ENCODE measurements around the gene NUP37.
"Not testable (repeated sequence)": the region's sequence is repeated elsewhere in the genome, so short reads cannot be mapped to it uniquely, and the experiment has no call there.

The NUP37 gene

DNA sequence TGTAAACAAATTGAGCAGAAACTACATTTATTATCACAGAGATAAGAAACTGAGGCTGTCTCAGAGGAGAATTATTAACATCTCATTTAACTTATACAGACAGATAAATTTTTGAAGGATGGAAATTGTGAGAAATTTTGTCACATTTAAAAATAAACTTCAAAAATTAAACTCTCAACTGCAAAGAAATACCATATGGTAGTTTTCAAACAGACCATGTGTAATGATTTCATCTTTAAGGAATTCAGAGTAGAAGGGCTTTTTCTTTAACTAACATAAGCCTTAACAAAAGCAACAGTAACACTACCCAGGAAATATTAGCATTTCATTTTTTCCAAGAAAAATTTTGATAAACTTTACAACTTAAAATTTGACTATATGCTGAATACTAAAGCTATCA, 26.6 kb downstream of the NUP37 start:
- DNase-seq (ENCODE audit: low read depth in 2 of 3, low spot score in 1 of 3) = no peak

DNA sequence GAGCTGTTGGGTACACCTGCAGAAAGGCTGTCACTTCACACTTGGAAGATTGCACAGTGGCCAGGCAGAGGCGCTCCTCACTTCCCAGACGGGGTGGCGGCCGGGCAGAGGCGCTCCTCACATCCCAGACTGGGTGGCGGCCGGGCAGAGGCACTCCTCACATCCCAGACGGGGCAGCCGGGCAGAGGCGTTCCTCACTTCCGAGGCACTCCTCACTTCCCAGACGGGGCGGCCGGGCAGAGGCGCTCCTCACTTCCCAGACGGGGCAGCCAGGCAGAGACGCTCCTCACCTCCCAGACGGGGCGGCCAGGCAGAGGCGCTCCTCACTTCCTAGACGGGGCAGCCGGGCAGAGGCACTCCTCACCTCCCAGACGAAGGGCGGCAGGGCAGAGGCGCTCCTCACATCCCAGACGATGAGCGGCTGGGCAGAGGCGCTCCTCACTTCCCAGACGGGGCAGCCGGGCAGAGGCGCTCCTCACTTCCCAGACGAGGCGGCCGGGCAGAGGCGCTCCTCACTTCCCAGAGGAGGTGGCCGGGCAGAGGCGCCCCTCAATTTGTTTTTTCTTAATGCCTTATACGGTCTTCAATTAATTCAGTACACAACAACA, 30.6 kb downstream of the NUP37 start:
- DNase-seq (ENCODE audit: low read depth in 2 of 3, low spot score in 1 of 3) = not testable (repeated sequence)

DNA sequence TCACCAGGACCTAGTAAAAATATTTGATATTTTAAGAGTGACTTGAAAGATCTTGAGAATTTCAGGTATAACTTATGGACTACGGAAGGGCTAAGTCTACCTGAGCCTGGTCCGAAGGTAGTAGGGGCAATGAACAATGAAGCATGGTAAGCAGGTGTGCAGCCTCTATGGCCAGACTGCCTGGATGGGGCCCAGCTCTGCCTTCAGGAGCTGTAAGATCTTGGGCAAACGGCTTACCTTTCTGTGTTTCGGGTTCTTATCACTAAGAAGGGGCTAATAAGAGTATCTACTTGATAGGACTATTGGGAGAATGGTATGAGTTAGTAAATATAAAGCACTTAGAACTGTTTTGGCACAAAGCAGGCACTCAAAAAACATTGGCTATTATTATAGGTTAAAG, 39.1 kb downstream of the NUP37 start:
- DNase-seq (ENCODE audit: low read depth in 2 of 3, low spot score in 1 of 3) = no peak

DNA sequence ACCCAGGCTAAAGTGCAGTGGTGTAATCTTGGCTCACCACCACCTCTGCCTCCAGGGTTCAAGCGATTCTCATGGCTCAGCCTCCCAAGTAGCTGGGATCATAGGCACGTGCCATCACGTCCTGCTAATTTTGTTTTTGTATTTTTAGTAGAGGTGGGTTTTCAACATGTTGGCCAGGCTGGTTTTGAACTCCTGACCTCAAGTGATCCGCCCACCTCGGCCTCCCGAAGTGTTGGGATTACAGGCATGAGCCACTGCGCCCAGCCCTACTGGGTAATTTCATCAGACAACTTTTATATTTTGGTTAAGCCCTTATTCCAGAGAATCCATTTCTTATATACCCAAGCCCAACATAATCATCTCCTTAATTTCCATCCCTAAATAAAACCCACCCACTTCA, 47.8 kb downstream of the NUP37 start:
- DNase-seq (ENCODE audit: low read depth in 2 of 3, low spot score in 1 of 3) = not testable (repeated sequence)

DNA sequence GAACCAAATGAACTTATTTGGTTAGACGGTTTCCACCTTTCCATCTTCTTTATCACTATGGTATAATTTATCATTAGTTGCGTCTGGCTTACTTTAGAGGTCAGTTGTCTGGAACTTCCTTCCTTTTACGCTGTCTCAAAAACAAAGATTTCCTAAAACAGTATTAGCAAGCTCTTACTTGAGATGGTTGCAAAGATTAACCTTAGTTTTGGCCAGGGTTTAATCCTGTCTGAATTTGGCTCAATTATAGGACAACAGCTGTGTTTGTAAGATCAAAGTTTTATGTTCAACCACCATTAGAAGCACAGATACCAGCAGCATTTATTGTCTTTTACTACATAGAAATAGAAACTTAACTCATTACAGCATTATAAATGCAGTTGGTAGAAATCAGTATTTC, 50.2 kb downstream of the NUP37 start:
- no peak for DNase-seq (ENCODE audit: low read depth in 2 of 3, low spot score in 1 of 3)

DNA sequence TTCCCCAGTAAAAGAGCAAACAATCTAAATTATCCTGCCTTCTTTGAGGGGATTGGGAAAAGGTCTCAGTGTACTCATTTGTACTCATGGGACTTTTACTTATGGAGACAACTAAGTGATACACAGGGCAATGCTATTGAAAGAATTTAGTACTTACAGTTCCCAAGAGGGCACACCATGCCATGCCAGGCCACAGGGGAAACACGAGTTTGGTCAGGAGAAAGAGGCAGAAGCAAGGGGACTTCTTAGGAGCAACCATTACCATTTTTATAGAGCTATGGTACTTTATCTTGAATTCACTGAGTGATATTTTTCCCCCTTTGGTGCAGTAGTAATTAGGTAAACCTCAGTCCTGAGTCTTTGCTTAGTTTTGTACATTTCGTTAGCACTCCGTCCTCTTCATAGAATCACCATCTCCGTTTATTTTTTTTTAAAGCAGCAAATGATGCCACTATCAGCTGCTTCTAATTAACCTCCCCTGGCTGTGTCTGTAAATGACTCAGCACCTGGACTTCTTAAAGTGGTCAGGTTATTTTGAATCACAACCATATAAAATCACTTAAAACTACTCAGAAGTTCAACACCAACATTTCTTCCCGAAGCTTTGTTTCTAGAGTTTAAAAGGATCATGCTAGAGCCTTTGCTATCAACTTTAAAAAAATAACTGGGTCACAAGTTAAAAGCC, 52.2 kb downstream of the NUP37 start:
- no peak for DNase-seq (ENCODE audit: low read depth in 2 of 3, low spot score in 1 of 3)

DNA sequence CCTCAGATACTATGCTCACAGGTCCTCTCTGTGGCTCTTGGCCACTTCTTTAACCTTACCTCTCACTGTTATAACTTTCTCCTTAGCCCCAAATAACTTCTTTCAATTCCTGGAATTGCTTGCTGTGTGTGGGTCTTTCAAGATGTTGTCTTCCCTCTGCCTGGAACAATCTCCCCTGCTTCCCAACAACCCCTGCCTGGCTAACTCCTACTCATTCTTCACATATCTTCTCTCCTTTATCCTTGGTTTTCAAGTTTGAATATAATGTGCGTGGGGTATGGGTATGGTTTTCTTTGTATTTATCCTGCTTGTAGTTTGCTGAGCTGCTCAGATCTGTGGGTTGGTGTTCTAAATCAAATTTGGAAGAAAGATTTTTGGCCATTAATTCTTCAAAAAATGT, 55.4 kb downstream of the NUP37 start:
- no peak for DNase-seq (ENCODE audit: low read depth in 2 of 3, low spot score in 1 of 3)

DNA sequence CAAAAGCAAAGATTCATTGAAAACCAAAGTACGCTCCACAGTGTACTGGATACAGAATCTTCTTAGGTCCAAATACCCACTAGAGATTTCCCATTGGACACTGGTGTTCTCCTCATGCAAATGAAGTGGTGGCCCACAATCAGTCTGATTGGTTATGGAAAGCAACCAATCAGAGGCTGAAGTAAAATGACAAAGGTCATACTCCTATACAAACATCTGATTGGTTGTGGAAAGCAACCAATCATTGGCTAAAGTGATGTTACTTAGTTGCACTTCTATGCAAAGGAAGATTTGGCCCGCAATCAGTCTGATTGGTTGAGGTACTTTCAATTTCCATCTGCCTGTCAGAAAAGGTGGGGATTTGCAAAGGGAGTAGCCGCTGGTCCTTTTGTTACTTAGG, 56.8 kb downstream of the NUP37 start:
- DNase-seq (ENCODE audit: low read depth in 2 of 3, low spot score in 1 of 3) = no peak

DNA sequence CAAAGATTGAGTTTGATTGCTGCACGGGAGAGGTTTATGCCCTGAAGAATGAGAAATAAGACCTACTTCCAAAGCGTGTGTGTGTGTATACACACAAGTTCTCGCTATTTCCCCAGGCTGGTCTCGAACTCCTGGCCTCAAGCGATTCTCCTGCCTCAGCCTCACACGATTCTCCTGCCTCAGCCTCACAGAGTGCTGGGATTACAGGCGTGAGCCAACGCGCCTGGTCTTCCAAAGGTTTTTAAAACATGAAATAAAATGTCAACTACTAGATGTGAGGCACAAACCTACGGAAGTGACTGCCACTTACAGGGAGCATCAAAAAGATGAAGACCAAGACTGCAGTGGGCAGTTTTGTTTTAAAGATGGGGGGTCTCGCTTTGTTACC, 57.5 kb downstream of the NUP37 start:
- no peak for DNase-seq (ENCODE audit: low read depth in 2 of 3, low spot score in 1 of 3)

DNA sequence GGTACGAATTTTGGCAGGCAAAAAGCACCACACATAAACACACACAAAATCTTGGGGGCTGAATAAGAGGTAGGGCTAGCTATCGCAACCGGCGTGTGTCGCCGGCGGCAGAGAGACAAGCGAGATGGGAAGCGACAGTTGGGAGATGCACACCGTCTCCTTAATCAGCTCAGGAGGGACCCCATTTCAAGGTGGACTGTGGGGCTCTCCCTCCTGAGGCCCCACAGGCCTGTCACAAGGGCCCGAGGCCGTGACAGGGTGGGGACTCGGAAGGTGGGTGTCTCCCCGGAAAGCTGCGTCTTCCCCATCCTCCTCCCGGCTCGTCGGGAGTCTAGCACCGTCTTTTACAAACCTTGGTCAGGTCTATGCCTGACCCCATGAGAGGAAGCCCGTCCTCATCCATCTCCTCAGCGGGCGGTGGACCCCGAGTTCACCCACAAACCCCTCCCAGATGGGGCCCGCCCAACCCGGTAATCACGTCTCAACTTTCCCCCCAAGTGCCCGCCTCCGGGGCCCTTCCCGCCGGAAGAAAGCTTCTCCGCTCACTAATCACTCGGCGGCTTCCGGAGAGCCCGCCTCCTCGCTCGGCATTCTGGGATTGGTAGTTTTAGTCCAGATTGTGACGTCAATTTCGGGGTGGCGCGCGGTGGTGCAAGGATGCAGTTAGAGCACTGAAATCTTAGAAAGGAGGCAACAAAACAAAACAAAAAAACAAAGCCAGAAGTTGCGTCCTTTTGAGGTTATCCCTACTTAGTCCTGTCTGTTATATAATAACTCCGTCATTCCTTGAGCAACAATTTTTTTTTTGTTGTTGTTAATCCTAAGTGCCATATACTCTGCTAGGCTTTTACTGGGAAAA, 58.1 kb downstream of the NUP37 start, which contains the start of gene WASHC3:
WASHC3 (minus strand) TSS at position 432 of the 859 bp plus-strand sequence; CDS start at position 403, 29 bp downstream.
- peak; percentile 88 to 93 (median 90) for DNase-seq (ENCODE audit: low read depth in 2 of 3, low spot score in 1 of 3)

DNA sequence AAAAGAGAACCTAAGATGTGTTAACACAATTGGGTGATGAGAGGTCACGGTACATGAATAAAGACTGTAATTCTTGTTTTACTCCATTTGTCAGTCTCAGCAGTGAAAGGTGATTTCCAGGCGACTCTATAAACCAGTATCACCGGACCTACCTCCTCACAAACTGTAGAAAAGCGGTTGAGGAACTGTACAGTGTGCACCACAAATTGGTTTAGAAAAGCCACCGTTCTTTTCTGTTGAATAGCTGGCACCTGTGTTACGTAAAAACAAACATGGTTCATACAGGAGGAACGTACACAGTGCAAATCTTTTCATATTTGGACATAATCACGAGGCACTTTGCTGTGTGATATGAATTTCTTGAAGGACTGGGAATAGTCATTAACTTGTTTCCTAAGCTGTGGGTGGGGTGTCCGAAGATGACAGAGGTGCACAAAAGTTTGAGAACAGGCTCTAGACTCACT, 58.8 kb downstream of the NUP37 start:
- no peak for DNase-seq (ENCODE audit: low read depth in 2 of 3, low spot score in 1 of 3)

DNA sequence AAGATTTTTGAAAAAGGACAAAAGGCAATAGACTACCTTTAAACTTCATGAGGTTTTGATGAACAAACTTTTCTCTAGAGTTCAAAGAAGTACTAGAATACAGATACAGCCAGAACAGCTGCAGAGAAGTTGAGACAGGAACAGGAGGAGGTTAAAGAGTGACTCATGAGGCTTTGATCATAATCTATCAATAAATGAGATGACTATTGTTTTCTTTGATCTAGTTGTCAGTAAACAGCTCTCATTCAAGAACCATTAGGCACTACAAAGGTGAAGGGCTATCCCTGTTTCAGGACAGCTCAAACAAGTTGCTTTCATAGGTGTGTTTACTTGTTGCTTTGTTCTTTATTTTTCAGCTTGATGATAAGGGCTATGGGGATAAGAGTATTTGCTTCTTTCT, 60.6 kb downstream of the NUP37 start:
- no peak for DNase-seq (ENCODE audit: low read depth in 2 of 3, low spot score in 1 of 3)

DNA sequence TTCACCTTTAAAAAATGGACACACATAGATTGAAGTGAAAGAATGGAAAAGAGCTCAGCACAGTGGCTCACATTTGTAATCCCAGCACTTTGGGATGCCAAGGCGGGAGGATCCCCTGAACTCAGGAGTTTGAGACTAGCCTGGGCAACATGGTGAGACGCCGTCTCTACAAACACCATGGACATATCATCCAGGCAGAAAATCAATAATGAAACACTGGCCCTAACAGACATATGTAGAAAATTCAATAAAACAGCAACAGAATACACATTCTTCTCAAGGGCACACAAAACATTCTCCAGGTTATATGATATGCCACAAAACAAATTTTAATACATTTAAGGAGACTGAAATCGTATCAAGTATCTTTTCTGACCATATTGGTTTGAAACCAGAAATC, 65.6 kb downstream of the NUP37 start:
- no peak for DNase-seq (ENCODE audit: low read depth in 2 of 3, low spot score in 1 of 3)

DNA sequence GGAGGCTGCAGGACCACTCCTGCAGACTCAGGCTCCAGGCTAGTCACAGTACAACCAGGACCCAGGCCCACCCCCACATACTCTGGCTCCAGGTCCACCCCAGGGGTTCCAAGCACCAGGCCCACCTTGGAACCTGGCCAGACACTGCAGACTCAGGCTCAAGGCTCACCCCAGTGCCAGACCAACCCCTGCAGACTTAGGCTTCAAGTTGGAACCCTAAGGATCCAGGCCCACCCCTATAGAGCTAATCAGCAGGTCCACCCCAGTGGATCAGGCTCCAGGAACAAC, 66.9 kb downstream of the NUP37 start:
- DNase-seq (ENCODE audit: low read depth in 2 of 3, low spot score in 1 of 3) = no peak

DNA sequence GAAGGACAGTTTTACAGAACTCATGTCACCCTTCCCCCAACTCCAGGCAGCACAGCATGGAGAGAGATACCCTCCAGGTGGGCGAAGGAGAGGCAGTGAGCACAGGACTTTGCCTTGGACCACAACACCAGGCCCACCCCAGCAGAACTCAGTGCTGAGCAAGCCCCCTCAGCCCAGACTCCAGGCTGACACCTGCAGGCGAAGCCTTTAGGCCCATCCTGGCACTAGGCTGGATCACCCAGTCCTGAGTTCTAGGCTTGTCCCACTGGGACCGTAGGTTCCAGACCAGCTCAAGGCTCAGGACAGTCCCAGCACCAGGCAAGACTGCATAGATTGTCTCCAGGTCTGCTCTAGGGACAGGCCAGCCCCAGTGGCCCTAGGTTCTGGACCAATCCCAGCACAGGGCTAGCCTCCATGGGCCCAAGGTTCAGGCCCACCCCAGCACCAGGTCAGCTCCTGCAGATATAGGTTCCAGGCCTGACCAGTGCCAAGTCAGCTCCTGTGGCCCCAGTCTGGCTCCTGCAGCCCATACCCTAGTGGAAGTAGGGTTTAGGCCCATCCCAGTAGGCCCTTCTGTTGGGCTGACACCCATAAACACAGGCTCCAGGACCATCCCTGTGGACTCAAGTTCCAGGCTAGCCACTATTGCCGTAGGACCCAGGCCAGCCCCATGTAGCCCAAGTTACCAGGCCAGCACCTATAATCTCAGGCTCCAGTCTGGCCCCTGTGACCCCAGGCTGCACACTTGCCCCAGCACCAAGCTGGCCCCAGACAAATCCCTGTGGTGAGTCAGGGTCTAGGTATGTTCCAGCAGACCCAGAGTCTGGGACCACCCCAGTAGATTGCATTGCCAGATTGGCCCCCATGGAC, 67.5 kb downstream of the NUP37 start:
- no peak for DNase-seq (ENCODE audit: low read depth in 2 of 3, low spot score in 1 of 3)

DNA sequence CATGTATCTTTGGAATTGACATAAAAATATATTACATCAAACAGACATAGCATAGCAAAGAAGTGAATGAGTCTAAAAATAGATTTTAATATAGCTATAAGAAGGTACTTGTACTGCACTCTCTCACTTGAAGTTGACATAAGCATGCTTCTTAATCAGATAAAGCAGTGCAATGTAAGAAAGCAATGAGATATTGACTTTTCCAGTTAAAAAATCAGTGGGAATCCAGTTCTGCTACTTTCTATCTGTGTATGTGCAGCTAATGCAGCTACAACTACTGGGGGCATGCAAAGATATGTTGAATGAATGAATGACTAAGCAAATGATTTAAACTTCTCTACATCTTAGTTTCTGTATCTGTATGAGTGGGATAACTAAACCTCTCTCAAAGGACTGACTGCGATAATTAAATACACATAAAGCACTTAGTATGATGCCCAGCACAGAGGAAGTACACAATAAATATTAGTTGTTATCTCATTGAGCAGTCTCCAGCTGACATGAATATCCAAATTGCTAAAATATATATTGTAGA, 68.4 kb downstream of the NUP37 start:
- DNase-seq (ENCODE audit: low read depth in 2 of 3, low spot score in 1 of 3) = no peak

DNA sequence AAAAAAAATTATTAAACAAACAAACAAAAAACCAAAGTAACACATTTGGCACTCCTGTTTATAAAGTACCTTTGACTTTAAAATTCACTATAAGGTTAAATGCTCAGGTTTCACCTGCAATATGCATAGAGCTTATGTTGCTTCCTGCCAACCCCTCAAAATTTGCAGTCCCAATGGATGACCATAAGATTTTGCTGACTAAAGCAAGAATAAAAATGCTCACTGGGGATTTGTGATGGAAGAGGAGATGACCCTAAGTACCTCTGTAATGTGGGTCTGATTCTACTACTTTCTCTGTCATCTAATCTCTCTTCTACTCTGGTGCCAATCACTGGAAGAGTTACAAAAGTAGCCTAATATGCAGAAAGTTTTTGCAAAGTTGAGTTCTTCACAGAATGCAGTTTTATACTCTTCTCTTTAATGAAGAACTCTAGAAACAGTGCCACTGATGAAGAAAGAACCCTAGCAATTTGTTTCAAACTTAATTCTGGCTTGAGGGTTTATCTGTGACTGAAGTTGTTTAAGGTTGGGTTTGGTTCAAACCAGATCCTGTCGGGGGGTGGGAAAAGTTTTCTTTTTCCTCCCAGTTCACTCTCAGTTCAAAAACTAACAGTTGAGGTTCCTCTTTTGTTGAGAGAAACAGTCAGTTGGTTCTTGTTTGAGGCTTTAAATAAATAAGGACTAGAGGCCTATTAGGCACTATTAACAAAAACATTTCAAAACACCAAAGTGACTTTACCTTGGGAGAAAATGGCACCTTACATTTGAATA, 69.1 kb downstream of the NUP37 start:
- DNase-seq (ENCODE audit: low read depth in 2 of 3, low spot score in 1 of 3) = no peak

DNA sequence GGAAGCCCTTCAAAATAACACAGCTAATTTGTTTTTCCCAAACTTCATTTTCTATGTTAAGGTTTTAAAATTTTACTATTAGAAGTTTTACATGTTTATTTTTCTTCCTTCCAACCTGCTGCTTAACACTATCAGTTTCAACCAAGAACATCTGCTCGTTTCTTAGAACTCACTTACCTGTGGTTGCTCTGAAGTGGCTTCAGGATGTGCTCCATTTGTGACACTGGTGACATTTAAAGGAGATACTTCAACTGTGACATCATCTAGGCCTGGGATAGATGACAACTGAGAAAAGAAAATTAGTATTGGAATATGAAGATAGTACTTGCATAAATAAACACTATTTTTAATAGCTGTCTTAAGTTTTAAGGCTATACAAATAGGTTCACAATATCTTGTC, 76.0 kb downstream of the NUP37 start:
- no peak for DNase-seq (ENCODE audit: low read depth in 2 of 3, low spot score in 1 of 3)

DNA sequence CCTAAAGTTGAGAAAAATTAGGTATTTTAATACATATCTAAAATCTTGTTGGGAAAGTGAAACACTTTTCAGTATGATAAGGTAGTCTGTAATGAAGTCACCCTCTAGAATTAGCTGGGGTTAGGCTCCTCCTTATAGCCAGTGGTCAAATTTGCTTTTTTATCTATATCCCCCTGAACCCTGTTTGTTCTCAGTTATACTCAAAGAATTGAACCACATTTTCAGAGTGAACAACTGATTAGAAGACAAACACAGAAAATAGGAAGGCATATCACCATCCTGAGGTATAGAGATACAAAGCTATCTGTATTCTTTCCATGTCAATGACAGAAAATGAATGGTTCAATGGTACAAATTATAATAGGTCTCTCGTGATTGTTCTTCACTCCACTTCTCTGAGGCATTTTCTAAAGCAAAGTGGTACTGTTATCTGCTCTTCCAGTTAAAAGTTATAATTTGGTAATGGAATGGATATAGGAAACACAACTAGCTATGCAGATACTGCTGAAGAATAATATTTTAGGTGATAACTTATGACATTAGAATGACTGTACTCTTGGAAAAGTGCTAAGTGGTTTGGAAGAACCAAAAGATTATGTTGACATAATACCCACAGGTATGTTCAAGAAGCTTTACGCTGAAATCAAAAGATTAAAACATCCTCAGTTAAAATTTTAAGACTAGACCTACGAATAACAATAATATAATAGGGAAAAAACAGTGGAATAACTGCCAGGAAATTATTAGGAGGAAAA, 85.7 kb downstream of the NUP37 start:
- DNase-seq (ENCODE audit: low read depth in 2 of 3, low spot score in 1 of 3) = no peak

DNA sequence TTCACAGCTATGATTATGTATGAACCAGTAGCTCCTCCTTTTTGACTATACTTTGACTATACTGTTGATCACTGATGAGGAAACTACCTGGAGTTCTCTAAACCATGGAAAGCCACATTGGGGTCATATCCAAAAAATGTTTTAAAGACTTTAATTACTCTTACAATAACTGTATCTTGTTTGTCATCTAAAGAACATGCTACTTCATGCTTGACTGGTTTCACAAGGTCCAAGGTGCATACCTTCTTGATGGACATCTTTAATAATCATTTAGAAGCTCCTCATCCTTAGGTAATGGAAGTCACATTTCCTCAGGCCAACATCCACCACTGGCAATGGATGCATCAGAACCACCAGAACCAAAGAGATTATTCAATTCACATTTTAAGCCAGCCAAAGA, 88.1 kb downstream of the NUP37 start:
- no peak for DNase-seq (ENCODE audit: low read depth in 2 of 3, low spot score in 1 of 3)
